Panc1 (cell line): Measurements from ENCODE around the gene PRRX1. TPM values are rescaled to one million over a fixed set of nuclear protein-coding genes. Genes with fewer than 3 reads are reported as not detected.

Source experiments
- ATAC-seq: fragments of 200-7000 bp; cut with Tn5 transposase; 2 replicates; pipeline ENCODE4 v1.9.1; 2020; ENCODE audit warnings: mild to moderate bottlenecking, moderate library complexity
- BruUV-seq: library from RNA; stranded (reverse); fragments of 400-500 nt; replicated peaks from 2 replicates; lab custom pipeline; 2021; lab: Mats Ljungman, UMichigan
- CTCF ChIA-PET: fragments of 300-600 bp; sonication (Branson Sonifier 250); formaldehyde crosslinking; loops from one replicate; lab custom pipeline; 2022; ENCODE audit warnings: antibody characterized with exemption; lab: Charles Lee
- POLR2A ChIA-PET: fragments of 300-600 bp; sonication (Branson Sonifier 250); formaldehyde crosslinking; loops from one replicate; lab custom pipeline; 2022; ENCODE audit warnings: antibody characterized with exemption; lab: Charles Lee
- DNase-seq: peaks from one replicate; pipeline ENCODE4 v3.0.0-alpha.2; 2010; ENCODE audit warnings: low read depth, low spot score
- H3K27ac ChIP-seq: 2 replicates; pipeline ENCODE4 v1.5.1; 2011; ENCODE audit warnings: mild to moderate bottlenecking, low read length, inconsistent platforms
- H3K27me3 ChIP-seq: fragments of 200-500 bp; sonication (Bioruptor generic); 2 replicates; pipeline ENCODE4 v1.6.0; 2014; ENCODE audit warnings: low read length, inconsistent platforms; ENCODE audit not compliant: control insufficient read depth, insufficient read depth
- H3K36me3 ChIP-seq: fragments of 200-500 bp; sonication (Bioruptor generic); 2 replicates; pipeline ENCODE4 v1.5.1; 2014; ENCODE audit warnings: inconsistent platforms, mild to moderate bottlenecking, low read length, moderate library complexity; ENCODE audit not compliant: control insufficient read depth, insufficient read depth
- H3K4me1 ChIP-seq: 2 replicates; pipeline ENCODE4 v1.5.1; 2011; ENCODE audit warnings: inconsistent platforms, mild to moderate bottlenecking, low read length, moderate library complexity; ENCODE audit not compliant: control insufficient read depth, insufficient read depth
- H3K4me3 ChIP-seq, 2 experiments: 2 replicates each; pipeline ENCODE4 v1.5.1; 2011 to 2012; ENCODE audit warnings: low read depth in 2 of 2, low read length in 2 of 2, mild to moderate bottlenecking in 2 of 2, inconsistent platforms in 1 of 2, moderate library complexity in 1 of 2
- H3K9me3 ChIP-seq: fragments of 200-500 bp; sonication (Bioruptor generic); 2 replicates; pipeline ENCODE4 v1.5.1; 2014; ENCODE audit warnings: low read depth, mild to moderate bottlenecking, inconsistent platforms, low read length, moderate library complexity; ENCODE audit not compliant: control insufficient read depth, insufficient read depth
- POLR2AphosphoS5 ChIP-seq: IDR thresholded peaks from 2 replicates; pipeline ENCODE4 v1.6.1; 2012; ENCODE audit warnings: mild to moderate bottlenecking, low read depth, low read length, moderate library complexity
- REST ChIP-seq, 2 experiments: IDR thresholded peaks; 2 replicates each; pipeline ENCODE4 v1.6.1; 2011 to 2012; ENCODE audit warnings: low read depth in 2 of 2, control low read depth in 1 of 2, low read length in 1 of 2, mild to moderate bottlenecking in 1 of 2, moderate library complexity in 1 of 2; ENCODE audit not compliant: insufficient read depth in 1 of 2
- SIN3A ChIP-seq: IDR thresholded peaks from 2 replicates; pipeline ENCODE4 v1.6.1; 2012; ENCODE audit warnings: low read depth, mild to moderate bottlenecking, low read length, moderate library complexity, borderline replicate concordance; ENCODE audit not compliant: insufficient read depth
- TCF7L2 ChIP-seq: IDR thresholded peaks from 2 replicates; pipeline ENCODE4 v1.6.1; 2011; ENCODE audit warnings: mild to moderate bottlenecking, low read depth, low read length, inconsistent platforms
- in situ Hi-C: cut with HindIII; loops from 2 replicates; pipeline ENCODE4 v1.10.0; 2016; ENCODE audit warnings: low sequenced_read_pairs, low pct_unique_long_range_greater_than_20kb
- intact Hi-C: fragments of 100-400 bp; cut with micrococcal nuclease; formaldehyde crosslinking; loops from one replicate; pipeline ENCODE4 v1.10.0; 2022; ENCODE audit not compliant: unreplicated experiment
- total RNA-seq: library from RNA; stranded (reverse); gene quantifications from one replicate; pipeline ENCODE4 v1.2.1, GENCODE V29; 2021; ENCODE audit not compliant: unreplicated experiment
- TF ChIP-seq, protein P1 (sequence below): fragments of 450-650 bp; IDR thresholded peaks from 2 replicates; pipeline ENCODE4 v1.5.1; 2017; ENCODE audit warnings: mild to moderate bottlenecking

PRRX1 gene
- total RNA-seq, 1 experiment from 2014 or later, result 0.69 TPM

- ChIA-PET POLR2A (no interaction called here), CTCF (no interaction called here)
- no TSS peak for BruUV-seq
- Histone ChIP-seq H3K9me3 (no peaks in the 10 kb centered on the region), H3K4me3 (no peak overlapping the region), H3K27me3 (no peaks in the 10 kb centered on the region), H3K36me3 (no peaks in the 10 kb centered on the region), H3K4me1 (no peaks in the 10 kb centered on the region), H3K27ac (no peak overlapping the region)
- ATAC-seq (no peak), DNase-seq (no peak)
- intact Hi-C loops (no loop called here), in situ Hi-C loops (no loop called here)
- TF ChIP-seq SIN3A, result no peak
- no peak for TF ChIP-seq POLR2AphosphoS5
- TF ChIP-seq, protein P1, sequence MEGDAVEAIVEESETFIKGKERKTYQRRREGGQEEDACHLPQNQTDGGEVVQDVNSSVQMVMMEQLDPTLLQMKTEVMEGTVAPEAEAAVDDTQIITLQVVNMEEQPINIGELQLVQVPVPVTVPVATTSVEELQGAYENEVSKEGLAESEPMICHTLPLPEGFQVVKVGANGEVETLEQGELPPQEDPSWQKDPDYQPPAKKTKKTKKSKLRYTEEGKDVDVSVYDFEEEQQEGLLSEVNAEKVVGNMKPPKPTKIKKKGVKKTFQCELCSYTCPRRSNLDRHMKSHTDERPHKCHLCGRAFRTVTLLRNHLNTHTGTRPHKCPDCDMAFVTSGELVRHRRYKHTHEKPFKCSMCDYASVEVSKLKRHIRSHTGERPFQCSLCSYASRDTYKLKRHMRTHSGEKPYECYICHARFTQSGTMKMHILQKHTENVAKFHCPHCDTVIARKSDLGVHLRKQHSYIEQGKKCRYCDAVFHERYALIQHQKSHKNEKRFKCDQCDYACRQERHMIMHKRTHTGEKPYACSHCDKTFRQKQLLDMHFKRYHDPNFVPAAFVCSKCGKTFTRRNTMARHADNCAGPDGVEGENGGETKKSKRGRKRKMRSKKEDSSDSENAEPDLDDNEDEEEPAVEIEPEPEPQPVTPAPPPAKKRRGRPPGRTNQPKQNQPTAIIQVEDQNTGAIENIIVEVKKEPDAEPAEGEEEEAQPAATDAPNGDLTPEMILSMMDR, result no peak
- no peak for TF ChIP-seq TCF7L2
- TF ChIP-seq REST (IDR thresholded peaks at IDR 0.05; ENCODE audit: insufficient read depth in 1 of 2, low read depth in 2 of 2, low read length in 1 of 2), result no peak
These were observed 112.3 kb downstream of the PRRX1 start for GRCh38 chr1:170776252-170776651.

DNA sequence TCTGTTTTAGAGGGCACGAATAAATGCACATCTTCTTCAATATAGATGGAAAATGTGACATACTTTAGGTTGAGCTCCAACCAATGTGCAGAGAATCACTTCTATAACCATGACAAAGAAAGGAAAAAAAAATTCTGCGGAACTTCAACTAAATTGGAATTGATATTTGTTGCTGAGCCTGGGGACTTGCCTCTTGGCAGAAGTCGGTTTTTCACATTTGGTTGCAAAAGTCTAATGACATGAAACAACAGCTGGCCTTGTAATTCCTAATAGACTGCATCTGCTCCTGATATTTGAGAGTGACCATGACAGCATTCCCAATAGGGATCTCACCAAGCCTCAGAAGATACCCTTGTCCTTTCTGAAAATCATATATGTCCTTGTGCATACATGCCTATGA is 112.8 kb downstream of the PRRX1 start:
- no peak overlapping the region for H3K27ac ChIP-seq
- no peak overlapping the region for H3K4me3 ChIP-seq
- H3K4me1 ChIP-seq, result no peaks in the 10 kb centered on the region
- no peaks in the 10 kb centered on the region for H3K36me3 ChIP-seq
- no TSS peak for BruUV-seq
- no peaks in the 10 kb centered on the region for H3K27me3 ChIP-seq
- CTCF ChIA-PET, result no interaction called here
- ATAC-seq (no peak), DNase-seq (no peak)
- TF ChIP-seq TCF7L2 (no peak), POLR2AphosphoS5 (no peak), SIN3A (no peak), REST (IDR thresholded peaks at IDR 0.05; ENCODE audit: insufficient read depth in 1 of 2, low read depth in 2 of 2, low read length in 1 of 2) (no peak)
- TF ChIP-seq, protein P1, result no peak
- in situ Hi-C loops (no loop called here), intact Hi-C loops (no loop called here)
- POLR2A ChIA-PET, result interaction anchor here (0.7 kb wide), 1 partner anchor 28 kb away, joined by 3 read pairs; no protein-coding TSS in a partner anchor
- no peaks in the 10 kb centered on the region for H3K9me3 ChIP-seq

Other genes starting within 250 kb of the PRRX1 start
- 8.1 TPM for gene GORAB, start 132.0 kb upstream of the PRRX1 start, total RNA-seq